LNCaP clone FGC (cell line): ENCODE measurements around the gene KIF18A.
"Not testable (repeated sequence)": the region's sequence is repeated elsewhere in the genome, so short reads cannot be mapped to it uniquely, and the experiment has no call there.

Experiments used
- DNase-seq: peaks from one replicate; pipeline ENCODE4 v3.0.0-alpha.2; 2011; ENCODE audit warnings: low read depth
- H3K4me3 ChIP-seq: 2 replicates; pipeline ENCODE4 v1.5.1; 2011; ENCODE audit warnings: mild to moderate bottlenecking, low read depth, low read length, control low read depth
- TF ChIP-seq, protein P1 (sequence below): IDR thresholded peaks from 2 replicates; pipeline ENCODE4 v1.5.1; 2012; ENCODE audit warnings: mild to moderate bottlenecking; ENCODE audit not compliant: control insufficient read depth, insufficient read depth; ENCODE audit errors: extremely low read depth

KIF18A gene

DNA sequence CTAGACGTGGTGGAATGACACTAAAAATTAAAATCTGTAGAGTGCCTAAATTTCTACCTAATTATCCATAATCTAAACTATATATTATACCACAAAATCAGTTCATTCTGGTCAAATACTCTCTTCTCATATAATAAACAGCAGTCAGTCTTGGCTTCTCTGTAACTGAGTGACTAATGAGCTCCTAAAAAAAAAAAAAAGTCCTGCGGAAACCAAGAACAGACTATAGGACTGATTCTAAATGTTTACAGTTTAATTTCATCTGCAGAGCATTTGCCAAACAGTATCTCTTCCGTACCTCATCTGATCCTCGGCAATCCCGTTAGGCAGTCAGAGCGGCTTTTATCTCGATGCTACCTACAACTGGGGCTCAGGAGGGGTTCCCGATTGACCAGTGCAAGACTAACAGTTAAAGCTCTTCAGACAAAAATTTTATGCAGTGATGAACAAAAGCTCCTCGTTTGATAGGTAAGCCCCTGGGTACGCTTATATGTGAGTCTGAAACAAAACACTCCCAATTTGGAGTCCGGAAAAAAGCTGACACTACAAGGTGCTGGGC lies 686 bp downstream of the KIF18A start:
- peak overlapping the region; percentile 84 for H3K4me3 ChIP-seq
- TF ChIP-seq, protein P1, sequence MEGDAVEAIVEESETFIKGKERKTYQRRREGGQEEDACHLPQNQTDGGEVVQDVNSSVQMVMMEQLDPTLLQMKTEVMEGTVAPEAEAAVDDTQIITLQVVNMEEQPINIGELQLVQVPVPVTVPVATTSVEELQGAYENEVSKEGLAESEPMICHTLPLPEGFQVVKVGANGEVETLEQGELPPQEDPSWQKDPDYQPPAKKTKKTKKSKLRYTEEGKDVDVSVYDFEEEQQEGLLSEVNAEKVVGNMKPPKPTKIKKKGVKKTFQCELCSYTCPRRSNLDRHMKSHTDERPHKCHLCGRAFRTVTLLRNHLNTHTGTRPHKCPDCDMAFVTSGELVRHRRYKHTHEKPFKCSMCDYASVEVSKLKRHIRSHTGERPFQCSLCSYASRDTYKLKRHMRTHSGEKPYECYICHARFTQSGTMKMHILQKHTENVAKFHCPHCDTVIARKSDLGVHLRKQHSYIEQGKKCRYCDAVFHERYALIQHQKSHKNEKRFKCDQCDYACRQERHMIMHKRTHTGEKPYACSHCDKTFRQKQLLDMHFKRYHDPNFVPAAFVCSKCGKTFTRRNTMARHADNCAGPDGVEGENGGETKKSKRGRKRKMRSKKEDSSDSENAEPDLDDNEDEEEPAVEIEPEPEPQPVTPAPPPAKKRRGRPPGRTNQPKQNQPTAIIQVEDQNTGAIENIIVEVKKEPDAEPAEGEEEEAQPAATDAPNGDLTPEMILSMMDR, result no peak
- no peak for DNase-seq

DNA sequence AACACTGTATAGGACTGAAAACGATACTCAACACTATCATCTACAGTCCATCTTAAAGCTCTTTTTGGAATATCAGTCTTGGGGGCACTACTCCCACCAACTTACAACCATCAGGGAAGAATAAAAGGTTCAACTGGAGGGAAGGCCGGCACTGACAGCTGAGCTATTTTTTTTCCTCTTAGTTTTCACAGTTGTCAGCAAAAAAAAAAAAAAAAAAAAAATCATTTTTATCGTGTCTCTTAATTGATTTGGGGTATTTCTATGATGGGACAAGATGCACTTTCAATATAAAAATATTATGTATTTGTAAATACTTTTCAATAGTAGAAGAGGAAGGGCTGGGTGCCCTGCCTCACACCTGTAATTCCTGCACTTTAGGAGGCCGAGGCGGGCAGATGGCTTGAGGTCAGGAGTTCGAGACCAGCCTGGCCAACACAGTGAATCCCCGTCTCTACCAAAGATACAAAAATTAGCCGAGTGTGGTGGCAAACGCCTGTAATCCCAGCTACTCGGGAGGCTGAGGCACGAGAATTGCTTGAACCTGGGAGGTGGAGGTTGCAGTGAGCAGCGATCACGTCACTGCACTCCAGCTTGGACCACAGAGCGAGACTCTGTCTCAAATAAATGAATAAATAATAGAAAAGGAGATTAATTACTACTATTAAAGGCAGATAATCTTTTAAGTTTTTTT lies 1.5 kb downstream of the KIF18A start:
- peak overlapping the region; percentile 84 for H3K4me3 ChIP-seq
- TF ChIP-seq, protein P1, result no peak
- DNase-seq, result no peak

DNA sequence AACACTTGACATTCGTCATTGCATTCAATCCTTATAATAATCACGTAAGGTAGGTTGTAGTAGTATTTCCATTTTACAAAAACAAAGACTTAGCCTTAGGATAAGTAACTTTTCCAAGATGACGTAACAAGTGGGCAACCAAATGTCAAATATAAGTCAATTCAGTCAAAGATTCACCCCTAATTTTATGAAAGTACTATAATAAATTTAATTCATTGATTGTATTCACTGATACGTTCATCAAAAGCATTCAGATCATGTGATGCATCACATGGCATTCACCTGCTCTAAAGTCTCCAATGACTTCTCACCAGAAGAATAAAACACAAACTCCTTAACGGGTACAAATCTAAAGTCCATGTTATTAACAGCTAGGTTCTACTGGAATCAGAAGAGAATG lies 2.1 kb downstream of the KIF18A start:
- DNase-seq, result no peak
- H3K4me3 ChIP-seq, result no peak overlapping the region

DNA sequence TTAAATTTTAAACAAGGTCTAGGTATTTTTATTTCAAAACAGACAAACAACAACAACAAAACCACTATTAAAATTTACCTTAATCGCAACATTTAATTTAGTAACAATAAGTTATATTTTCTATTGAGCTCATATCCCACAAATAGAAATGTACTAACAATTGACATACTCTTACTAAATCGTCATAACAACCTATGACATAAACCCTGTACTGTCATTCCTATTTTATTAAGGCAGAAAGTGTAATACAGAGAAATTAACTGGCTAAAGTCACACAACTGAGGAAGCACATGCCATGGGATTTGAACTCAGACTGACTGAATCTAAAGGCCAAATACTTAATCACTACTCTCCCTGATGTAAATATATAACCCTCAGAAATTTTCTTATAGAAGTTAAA lies 3.0 kb downstream of the KIF18A start:
- TF ChIP-seq, protein P1, result no peak
- DNase-seq, result no peak
- no peak overlapping the region for H3K4me3 ChIP-seq

More for the DNA sequence above, 2.1 kb downstream of the KIF18A start:
- TF ChIP-seq, protein P1, result no peak

DNA sequence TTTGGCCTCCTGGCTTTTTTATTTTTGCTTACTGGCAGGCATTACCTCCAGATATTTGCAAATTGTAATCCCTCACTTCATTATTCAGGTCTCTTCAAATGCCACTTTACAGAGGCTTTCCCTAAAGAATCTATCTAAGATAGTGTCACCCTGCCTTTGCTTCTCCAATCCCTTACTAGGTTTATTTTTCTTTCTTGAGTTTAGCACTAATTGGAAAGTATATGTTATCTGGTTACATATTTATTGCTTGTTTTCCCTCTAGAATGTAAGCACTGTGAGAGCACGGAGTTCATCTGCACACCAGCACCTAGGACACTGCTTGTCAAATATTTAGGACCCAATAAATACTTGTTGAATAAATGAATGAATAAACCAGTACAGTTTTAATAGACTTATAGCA lies 3.5 kb downstream of the KIF18A start:
- DNase-seq, result no peak
- no peak overlapping the region for H3K4me3 ChIP-seq
- TF ChIP-seq, protein P1, result no peak

DNA sequence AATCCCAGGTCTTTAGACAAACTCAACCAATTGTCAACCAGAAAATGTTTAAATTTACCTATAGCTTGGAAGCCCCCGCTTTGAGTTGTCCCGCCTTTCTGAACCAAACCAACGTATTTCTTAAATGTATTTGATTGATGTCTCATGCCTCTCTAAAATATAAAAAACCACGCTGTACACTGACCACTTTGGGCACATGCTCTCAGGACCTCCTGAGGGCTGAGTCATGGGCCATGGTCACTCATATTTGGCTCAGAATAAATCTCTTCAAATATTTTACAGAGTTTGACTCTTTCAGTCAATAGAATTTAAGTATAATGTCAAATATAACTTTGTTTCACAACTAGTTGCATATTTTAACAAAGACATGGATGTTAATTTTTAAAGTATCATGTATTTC lies 5.7 kb downstream of the KIF18A start:
- H3K4me3 ChIP-seq, DNase-seq: not testable (repeated sequence)

DNA sequence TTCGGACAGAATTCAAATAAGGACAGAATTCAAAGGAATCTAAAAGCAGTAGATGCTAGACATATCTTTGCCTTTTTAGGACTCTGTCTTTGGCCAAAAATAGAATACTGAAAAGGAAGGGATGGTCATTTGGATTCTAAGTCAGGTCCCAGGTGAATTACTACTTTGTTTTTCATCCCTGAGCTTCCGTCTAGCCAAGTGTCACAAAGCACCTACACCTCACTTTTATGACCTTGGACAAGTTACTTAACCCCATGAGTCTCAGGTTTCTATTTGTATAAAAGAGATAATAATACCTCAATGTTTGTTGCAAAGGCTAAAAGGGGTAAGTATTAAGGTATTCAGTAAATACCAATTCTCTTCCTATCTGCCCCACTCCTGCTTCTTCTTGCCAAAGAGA lies 7.3 kb downstream of the KIF18A start:
- TF ChIP-seq, protein P1, result no peak
- H3K4me3 ChIP-seq, result no peak overlapping the region
- DNase-seq, result no peak
